Astrocyte of the cerebellum (primary cell): Measurements from ENCODE around the gene SLC6A18.

ENCODE experiments used
- DNase-seq: peaks from one replicate; pipeline ENCODE4 v3.0.0-alpha.2; 2011; ENCODE audit warnings: low read depth
- H3K4me3 ChIP-seq: 2 replicates; pipeline ENCODE4 v1.5.1; 2011; ENCODE audit warnings: mild to moderate bottlenecking, low read depth, low read length, moderate library complexity
- CTCF ChIP-seq: IDR thresholded peaks from 2 replicates; pipeline ENCODE4 v1.5.1; 2012; ENCODE audit warnings: low read length, low read depth, moderate library complexity, mild to moderate bottlenecking; ENCODE audit errors: missing control alignments
- in situ Hi-C: cut with HindIII; loops from 2 replicates; pipeline ENCODE4 v1.10.0; 2017; ENCODE audit warnings: low sequenced_read_pairs

The SLC6A18 gene

GRCh38 chr5:1225081-1225480 lies at the start of gene SLC6A18:
SLC6A18 (plus strand) TSS chr5:1225381; CDS start chr5:1225478, 97 bp downstream.
- no peak within 1 kb of the TSS for H3K4me3 ChIP-seq
- DNase-seq, result no peak
- no peak for TF ChIP-seq CTCF
- in situ Hi-C loops, result no loop called here

- TF ChIP-seq CTCF, result no peak
- H3K4me3 ChIP-seq, result no peak overlapping the region
- in situ Hi-C loops, result no loop called here
- DNase-seq, result no peak
These were observed 49.2 kb upstream of the SLC6A18 start for GRCh38 chr5:1175801-1176472.

GRCh38 chr5:1176473-1177391 lies 48.4 kb upstream of the SLC6A18 start:
- H3K4me3 ChIP-seq, result no peak overlapping the region
- no peak for DNase-seq
- in situ Hi-C loops, result no loop called here
- no peak for TF ChIP-seq CTCF

GRCh38 chr5:1177826-1178528 lies 47.2 kb upstream of the SLC6A18 start:
- TF ChIP-seq CTCF, result no peak
- H3K4me3 ChIP-seq, result no peak overlapping the region
- in situ Hi-C loops, result no loop called here
- no peak for DNase-seq

- in situ Hi-C loops, result no loop called here
- DNase-seq, result no peak
- no peak overlapping the region for H3K4me3 ChIP-seq
- no peak for TF ChIP-seq CTCF
These were observed 46.4 kb upstream of the SLC6A18 start for GRCh38 chr5:1178529-1179382.

GRCh38 chr5:1179383-1179715 lies 45.8 kb upstream of the SLC6A18 start:
- no peak for DNase-seq
- TF ChIP-seq CTCF, result no peak
- in situ Hi-C loops, result no loop called here
- no peak overlapping the region for H3K4me3 ChIP-seq
